GM23338 (cell line): ENCODE data around the gene GTF2A2. TPM values are rescaled to one million over a fixed set of nuclear protein-coding genes. Genes with fewer than 3 reads are reported as not detected.

Experiments
- ZNF114 ChIP-seq: fragments of 250-450 bp; sonication (Bioruptor Pico); IDR thresholded peaks from 2 replicates; pipeline ENCODE4 v1.5.0; 2020; ENCODE audit warnings: mild to moderate bottlenecking, moderate library complexity
- ZNF462 ChIP-seq: fragments of 250-450 bp; sonication (Bioruptor Pico); IDR thresholded peaks from 2 replicates; pipeline ENCODE4 v1.5.0; 2020; ENCODE audit warnings: mild to moderate bottlenecking, moderate library complexity
- polyA plus RNA-seq: library from polyadenylated mRNA; unstranded; fragments of >200 nt; fragmentation: Nextera tagmentation; extraction: Ambion mirVana; gene quantifications from 2 replicates; pipeline ENCODE4 v1.2.1, GENCODE V29; 2016
- total RNA-seq: library from RNA; depleted of rRNA; stranded (reverse); fragments of >200 nt; shearing (Covaris generic); gene quantifications from 2 replicates; pipeline ENCODE4 v1.2.3, GENCODE V29; 2014; rRNA removed

GTF2A2 gene
- total and polyA plus RNA-seq, 2 experiments from 2014 or later: 45.9 to 424 TPM

GRCh38 chr15:59590027-59590426, 67.3 kb downstream of the GTF2A2 start (continued):
- TF ChIP-seq ZNF462 (CRISPR knock-in tag): no peak
- TF ChIP-seq ZNF114 (CRISPR knock-in tag): no peak

Other genes with a start within 250 kb of the GTF2A2 start
- gene FAM81A, start 219.3 kb downstream of the GTF2A2 start, total RNA-seq: 1.7 and 4.1 TPM in 2 replicates
- gene FAM81A, start 219.3 kb downstream of the GTF2A2 start, polyA plus RNA-seq: 0.73 and 1.1 TPM in 2 replicates
- not detected in 2 replicates for gene GCNT3, start 45.7 kb downstream of the GTF2A2 start, total RNA-seq
- gene GCNT3, start 45.7 kb downstream of the GTF2A2 start, polyA plus RNA-seq: not detected in 2 replicates
- gene BNIP2, start 31.8 kb upstream of the GTF2A2 start, total RNA-seq: 83.7 and 86.6 TPM in 2 replicates
- 38.5 and 43.7 TPM in 2 replicates for gene BNIP2, start 31.8 kb upstream of the GTF2A2 start, polyA plus RNA-seq